ENCODE results near the gene PMEPA1.

Gene PMEPA1

DNA sequence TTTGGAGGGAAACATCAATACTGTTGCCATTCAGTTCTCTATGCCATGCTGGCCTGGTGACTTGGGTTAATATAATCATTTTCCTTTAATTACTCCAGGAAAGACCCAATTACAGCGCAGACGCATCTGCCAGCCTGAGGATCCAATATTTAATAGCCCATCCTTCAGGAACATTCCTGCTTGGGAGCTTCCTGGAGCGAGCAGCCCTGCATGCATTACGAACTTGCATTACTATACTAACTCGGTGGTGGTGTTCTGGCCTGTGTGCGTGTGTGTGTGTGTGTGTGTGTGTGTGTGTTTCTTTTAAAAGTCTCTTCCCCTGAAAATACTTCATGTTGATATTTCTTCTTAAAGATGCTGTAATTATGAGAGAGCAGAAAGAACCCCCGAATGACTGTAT lies 26.5 kb downstream of the PMEPA1 start:
- peaks cover 88% of the 10 kb centered on the region for H4K20me1 ChIP-seq
- TF ChIP-seq Cebpa-rat (IDR thresholded peaks at IDR 0.05) = no peak
- H3K4me1 ChIP-seq = peaks cover 100% of the 10 kb centered on the region
- H3K27ac ChIP-seq = peak overlapping the region; percentile 61
- no peaks in the 10 kb centered on the region for H3K9me3 ChIP-seq
- H3K9ac ChIP-seq = peak overlapping the region; percentile 53
- no peaks in the 10 kb centered on the region for H3K27me3 ChIP-seq
- no peaks in the 10 kb centered on the region for H3K36me3 ChIP-seq
- peak overlapping the region; percentile 81 for H3K4me2 ChIP-seq
- H3K4me3 ChIP-seq = peak overlapping the region; percentile 40

DNA sequence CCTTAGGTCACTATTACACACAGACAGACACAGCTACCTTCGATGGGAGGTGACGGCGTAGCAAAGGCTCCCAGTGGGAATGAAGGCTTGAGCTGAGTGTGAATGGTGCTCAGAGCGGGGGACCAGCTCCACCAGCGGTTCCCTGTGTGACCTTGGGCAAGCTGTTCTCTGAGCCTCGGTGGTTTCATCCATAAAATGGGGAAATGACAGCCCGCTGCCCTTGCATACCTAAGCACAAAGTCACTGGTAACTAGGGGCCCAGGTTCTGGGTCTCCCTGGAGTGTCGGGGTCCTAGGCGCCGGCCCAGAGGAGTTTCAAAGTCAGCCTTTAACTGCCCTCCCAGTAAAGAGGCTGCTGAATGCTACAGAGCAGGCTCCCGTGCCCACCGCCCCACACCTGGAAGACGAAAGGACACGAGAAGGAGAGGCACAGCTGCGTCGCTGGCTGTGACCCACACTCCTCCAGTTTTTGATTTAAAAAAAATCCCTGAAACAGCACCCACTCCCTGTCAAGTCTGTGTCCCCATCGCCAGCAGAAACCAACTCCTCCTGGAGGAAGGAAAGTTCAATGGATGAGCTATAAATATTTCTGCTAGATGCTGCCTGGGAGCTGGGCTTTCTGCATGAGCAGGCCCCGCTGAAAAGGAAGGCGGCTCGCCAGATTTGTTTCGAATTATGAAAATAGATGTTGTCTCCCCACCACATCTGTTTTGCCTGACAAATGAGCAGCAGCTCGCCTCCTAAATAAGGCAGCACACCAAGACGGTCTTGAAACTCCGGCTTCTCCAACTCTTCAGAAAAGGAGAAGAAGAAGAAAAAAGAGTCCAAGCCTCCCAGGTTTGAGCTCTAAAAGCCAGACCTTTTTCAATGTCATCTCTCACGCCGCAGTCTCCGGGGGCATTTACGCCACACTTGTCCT lies 27.4 kb downstream of the PMEPA1 start:
- peak overlapping the region; percentile 40 for H3K4me3 ChIP-seq
- no peaks in the 10 kb centered on the region for H3K27me3 ChIP-seq
- peak overlapping the region; percentile 53 for H3K9ac ChIP-seq

DNA sequence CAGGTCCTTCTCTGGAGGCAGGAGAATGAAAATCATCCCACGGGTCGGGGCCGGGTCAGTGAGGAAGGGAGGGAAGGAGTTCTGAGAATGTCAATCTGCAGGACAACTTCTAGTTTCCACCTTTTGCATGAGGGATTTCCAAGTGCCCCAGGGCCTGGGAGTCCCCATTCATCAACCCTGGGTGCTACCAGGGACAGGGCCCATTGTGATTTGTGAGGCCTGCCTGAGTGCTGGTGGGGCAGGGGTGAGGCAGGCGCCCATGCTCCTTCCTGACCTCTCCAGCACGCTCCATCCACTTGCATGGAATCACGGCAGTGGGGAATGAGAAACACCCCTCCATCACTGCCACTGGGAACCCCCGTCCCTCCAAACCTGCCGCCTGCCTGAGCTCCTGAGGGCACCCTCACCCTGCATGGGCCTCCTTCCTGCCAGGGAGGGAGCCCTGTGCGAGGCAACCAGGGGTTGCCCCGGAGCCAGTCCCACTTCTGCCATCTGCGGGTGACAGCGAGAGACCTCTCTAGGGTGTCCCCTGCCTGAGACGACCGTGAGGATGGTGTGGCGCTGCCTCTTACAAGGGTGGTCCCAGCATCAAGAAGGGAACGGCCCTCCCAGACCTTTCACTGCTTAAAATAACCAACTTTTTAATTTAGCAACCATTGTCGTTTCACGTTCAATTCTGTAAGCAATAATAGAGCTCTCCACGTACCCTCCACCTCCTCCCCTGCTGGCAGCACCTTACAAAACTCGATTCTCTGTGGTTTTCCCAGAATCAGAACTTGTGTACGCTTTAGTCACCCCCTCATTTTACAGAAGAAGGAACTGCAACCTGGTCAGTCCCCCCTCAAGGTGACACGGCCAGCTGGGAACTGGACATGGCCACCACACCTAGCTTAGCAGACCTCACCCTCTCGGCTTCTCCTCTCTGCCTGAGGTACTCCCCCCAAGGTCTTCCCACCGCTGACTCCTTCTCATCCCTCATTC lies 28.6 kb downstream of the PMEPA1 start:
- no peaks in the 10 kb centered on the region for H3K9me3 ChIP-seq
- no peak for TF ChIP-seq Cebpa-rat (IDR thresholded peaks at IDR 0.05)
- H3K27ac ChIP-seq = peak overlapping the region; percentile 61
- no peaks in the 10 kb centered on the region for H3K27me3 ChIP-seq
- peak overlapping the region; percentile 62 for H3K9ac ChIP-seq
- peak overlapping the region; percentile 40 for H3K4me3 ChIP-seq
- H4K20me1 ChIP-seq = peaks cover 88% of the 10 kb centered on the region
- H3K4me1 ChIP-seq = peaks cover 100% of the 10 kb centered on the region
- H3K4me2 ChIP-seq = peak overlapping the region; percentile 81
- no peaks in the 10 kb centered on the region for H3K36me3 ChIP-seq

More for the DNA sequence above, 27.4 kb downstream of the PMEPA1 start:
- H3K4me2 ChIP-seq = peak overlapping the region; percentile 81
- H3K4me1 ChIP-seq = peaks cover 100% of the 10 kb centered on the region
- peaks cover 88% of the 10 kb centered on the region for H4K20me1 ChIP-seq
- H3K27ac ChIP-seq = peak overlapping the region; percentile 61
- H3K9me3 ChIP-seq = no peaks in the 10 kb centered on the region
- TF ChIP-seq Cebpa-rat (IDR thresholded peaks at IDR 0.05) = no peak
- no peaks in the 10 kb centered on the region for H3K36me3 ChIP-seq

DNA sequence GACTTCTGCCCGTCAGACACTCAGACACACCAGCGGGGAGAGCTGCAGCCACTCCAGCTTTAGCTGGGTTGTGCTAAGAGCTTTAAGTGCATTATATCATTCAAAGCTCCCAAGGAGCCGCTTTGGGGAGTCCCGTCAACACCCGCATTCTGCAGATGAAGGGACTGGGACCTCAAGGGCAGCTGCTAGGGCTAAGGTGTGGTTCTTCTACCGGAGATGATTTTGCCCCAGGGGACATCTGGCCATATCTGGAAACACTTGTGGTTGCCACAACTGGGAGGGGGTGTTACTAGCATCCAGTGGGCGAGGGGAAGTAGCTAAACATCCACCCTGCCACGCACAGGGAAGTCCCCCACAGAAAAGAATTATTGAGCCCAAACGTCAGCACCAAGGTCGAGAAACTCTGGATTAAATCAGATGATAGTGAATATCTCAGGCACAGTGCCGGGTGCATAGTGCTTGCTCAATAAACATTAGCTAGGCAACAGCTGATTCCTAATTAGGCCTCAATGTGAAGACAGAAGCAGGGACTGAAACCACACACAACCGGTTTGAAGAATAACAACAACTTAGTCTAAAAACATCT lies 29.6 kb downstream of the PMEPA1 start:
- H3K4me3 ChIP-seq = peak overlapping the region; percentile 40
- H3K36me3 ChIP-seq = peaks cover 6% of the 10 kb centered on the region
- H4K20me1 ChIP-seq = peaks cover 89% of the 10 kb centered on the region
- peaks cover 100% of the 10 kb centered on the region for H3K4me1 ChIP-seq
- 0 out of 2 replicates have a peak, but pooled peaks have one; percentile 35 for TF ChIP-seq Cebpa-rat (IDR thresholded peaks at IDR 0.05)
- H3K27ac ChIP-seq = peak overlapping the region; percentile 61
- H3K9me3 ChIP-seq = no peaks in the 10 kb centered on the region
- H3K9ac ChIP-seq = peak overlapping the region; percentile 62
- H3K4me2 ChIP-seq = peak overlapping the region; percentile 81
- H3K27me3 ChIP-seq = no peaks in the 10 kb centered on the region

DNA sequence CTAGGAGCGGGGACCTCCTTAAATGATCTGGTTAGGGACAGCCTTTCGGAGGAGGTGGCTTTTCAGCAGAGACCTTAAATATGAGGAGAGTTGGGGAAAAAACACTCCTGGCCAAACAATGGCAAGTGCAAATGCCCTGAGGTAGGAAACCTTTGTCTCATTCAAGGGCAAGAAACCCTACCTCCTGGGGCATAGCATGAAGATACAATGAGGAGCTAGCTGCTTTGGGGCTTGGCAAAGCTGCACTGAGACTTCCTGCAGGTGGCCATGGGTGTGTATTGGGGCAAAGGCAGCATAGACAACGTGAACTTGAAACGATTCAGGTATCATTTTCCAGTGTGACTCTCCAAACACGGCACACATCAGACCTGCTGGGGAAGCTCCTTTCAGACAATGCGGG lies 30.7 kb downstream of the PMEPA1 start:
- H3K4me2 ChIP-seq = peak overlapping the region; percentile 81
- peaks cover 100% of the 10 kb centered on the region for H3K4me1 ChIP-seq
- H3K9me3 ChIP-seq = no peaks in the 10 kb centered on the region
- peaks cover 88% of the 10 kb centered on the region for H4K20me1 ChIP-seq
- H3K27ac ChIP-seq = peak overlapping the region; percentile 61; the same call in 1 of the 2 replicates
- H3K36me3 ChIP-seq = peaks cover 6% of the 10 kb centered on the region
- H3K9ac ChIP-seq = peak overlapping the region; percentile 21; the same call in 1 of the 2 replicates
- H3K4me3 ChIP-seq = no peak overlapping the region
- no peak for TF ChIP-seq Cebpa-rat (IDR thresholded peaks at IDR 0.05)
- H3K27me3 ChIP-seq = no peaks in the 10 kb centered on the region

DNA sequence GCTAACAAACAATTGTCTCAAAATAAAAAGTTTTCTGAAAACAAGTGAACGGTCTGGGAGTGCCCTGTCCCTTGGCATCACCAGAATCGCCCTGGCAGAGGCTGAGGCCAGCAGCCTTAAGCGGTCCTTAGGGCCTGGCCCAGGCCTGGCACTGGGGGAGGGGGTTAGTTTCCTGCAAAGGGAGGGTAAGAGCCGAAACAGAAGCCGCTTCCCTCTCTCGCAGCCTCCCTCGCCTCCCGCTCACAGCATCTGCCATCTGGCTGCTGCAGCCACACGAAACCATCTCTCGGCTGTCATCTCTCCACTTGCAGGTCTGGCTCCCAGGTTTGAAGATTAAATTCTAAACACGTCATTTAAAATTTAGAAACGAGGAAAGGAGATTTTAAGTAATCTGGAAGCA lies 31.5 kb downstream of the PMEPA1 start:
- peaks cover 100% of the 10 kb centered on the region for H3K4me1 ChIP-seq
- H4K20me1 ChIP-seq = peaks cover 90% of the 10 kb centered on the region
- H3K9ac ChIP-seq = peak overlapping the region; percentile 23; the same call in 1 of the 2 replicates
- H3K4me2 ChIP-seq = peak overlapping the region; percentile 81
- peak overlapping the region; percentile 6; the same call in 1 of the 2 replicates for H3K27ac ChIP-seq
- no peak for TF ChIP-seq Cebpa-rat (IDR thresholded peaks at IDR 0.05)
- peaks cover 6% of the 10 kb centered on the region for H3K36me3 ChIP-seq
- H3K4me3 ChIP-seq = no peak overlapping the region
- no peaks in the 10 kb centered on the region for H3K27me3 ChIP-seq
- H3K9me3 ChIP-seq = no peaks in the 10 kb centered on the region

DNA sequence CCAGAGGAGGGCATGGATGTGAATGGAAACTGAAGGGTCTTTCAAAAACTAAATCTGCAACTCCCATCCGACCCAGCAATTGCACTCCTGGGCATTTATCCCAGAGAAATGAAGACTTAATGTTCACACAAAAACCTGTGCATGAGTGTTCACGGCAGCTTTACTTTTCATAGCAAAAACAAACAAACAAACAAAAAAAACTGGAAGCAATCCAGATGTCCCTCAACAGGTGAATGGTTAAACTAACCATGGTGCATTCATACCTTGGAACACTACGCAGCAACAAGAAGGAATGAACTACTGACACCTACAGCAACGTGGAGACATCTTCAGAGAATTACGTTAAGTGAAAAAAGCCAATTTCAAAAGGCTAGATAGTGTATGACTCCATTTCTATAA lies 32.2 kb downstream of the PMEPA1 start:
- Histone ChIP-seq H3K4me3 (no peak overlapping the region), H3K9ac (no peak overlapping the region), H3K36me3 (peaks cover 6% of the 10 kb centered on the region), H3K27me3 (no peaks in the 10 kb centered on the region), H3K4me2 (peak overlapping the region; percentile 81), H3K27ac (0 out of 2 replicates have a peak overlapping the region, but pooled peaks have one; percentile 7), H4K20me1 (peaks cover 97% of the 10 kb centered on the region), H3K4me1 (peaks cover 100% of the 10 kb centered on the region), H3K9me3 (no peaks in the 10 kb centered on the region)
- TF ChIP-seq Cebpa-rat (IDR thresholded peaks at IDR 0.05) = no peak

DNA sequence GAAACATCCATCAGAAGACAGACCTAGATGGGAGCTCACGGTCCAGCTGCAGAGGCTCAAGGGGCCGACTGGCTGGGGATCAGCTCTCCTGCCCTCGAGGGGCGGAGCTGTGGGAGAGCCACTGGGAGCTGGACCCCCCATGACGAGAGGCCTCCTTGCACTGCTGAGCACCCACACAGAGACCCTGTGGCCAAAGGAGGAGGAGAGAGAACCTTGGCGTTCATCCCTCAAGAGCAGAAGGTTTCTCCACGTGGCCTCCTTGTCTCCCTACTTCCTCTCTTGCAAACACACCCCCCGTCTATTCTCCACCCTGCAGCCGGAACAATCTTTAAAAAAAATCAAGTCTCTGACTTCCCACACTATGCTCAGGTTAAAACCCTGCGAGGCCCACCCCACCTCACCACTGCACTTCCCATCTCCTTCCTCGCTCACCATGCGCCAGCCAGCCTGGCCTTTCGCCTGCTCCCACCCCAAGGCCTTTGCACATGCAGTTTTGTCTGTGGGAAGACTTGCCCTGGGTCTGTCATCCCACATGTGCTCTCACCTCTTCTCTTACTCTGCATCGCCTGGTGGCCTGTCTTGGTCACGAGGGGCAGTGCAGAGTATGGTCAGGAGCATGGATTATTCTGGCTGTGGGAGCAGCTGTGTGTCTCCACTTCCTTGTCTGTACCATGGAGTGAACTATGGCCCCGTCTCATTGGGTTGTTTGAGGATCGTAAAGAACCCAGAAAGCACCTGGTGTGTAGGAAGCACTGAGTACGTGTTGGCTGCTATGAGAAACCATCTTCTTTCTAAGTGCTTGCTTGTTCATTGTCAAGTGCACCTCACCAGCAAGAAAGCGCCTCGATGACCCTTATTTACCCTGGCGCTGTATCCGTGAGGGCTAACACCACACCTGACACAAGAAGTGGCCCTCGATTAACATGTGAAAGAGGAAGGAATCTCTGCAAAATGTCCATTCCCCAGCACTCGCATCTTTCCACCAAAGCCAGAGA lies 32.9 kb downstream of the PMEPA1 start:
- Histone ChIP-seq H3K4me1 (peaks cover 100% of the 10 kb centered on the region), H3K36me3 (peaks cover 6% of the 10 kb centered on the region), H4K20me1 (peaks cover 94% of the 10 kb centered on the region), H3K4me3 (no peak overlapping the region), H3K4me2 (peak overlapping the region; percentile 81), H3K9me3 (no peaks in the 10 kb centered on the region), H3K9ac (no peak overlapping the region), H3K27me3 (no peaks in the 10 kb centered on the region), H3K27ac (peak overlapping the region; percentile 7; the same call in 1 of the 2 replicates)
- TF ChIP-seq Cebpa-rat (IDR thresholded peaks at IDR 0.05) = no peak

Data from BLaER1 (cell line).